Fibroblast of pulmonary artery (primary cell): Measurements from ENCODE around the gene MDGA2.
"Not testable (repeated sequence)": the region's sequence is repeated elsewhere in the genome, so short reads cannot be mapped to it uniquely, and the experiment has no call there.

Experiments used
- DNase-seq: peaks from one replicate; pipeline ENCODE4 v3.0.0-alpha.2; 2010; ENCODE audit warnings: low read depth
- H3K4me3 ChIP-seq: replicated peaks from 2 replicates; pipeline ENCODE4 v1.5.1; 2011; ENCODE audit warnings: low read depth, mild to moderate bottlenecking, control low read depth, low read length, moderate library complexity
- TF ChIP-seq, protein P1 (sequence below): IDR thresholded peaks from 2 replicates; pipeline ENCODE4 v1.5.1; 2011; ENCODE audit warnings: mild to moderate bottlenecking, control low read depth, low read length, inconsistent platforms; ENCODE audit errors: missing control alignments

The MDGA2 gene

DNA sequence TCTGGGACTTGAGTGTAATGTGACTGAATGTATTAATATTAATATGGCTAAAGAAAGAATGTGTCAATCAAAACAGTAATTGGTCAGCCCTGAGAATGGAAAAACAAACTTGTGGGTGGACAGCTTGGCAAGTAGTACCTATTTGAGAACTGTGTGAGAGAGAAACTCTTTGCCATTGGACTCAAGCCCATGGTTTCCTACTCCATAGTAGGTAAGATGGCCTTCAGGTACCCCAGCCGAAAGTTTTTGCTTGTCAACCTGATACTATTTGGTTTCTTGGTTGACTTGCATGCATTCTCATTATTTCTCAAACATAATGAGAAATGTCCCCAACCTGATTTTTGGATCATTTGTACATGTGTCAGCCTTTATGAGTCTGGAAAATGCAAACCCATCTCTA lies 391.1 kb downstream of the MDGA2 start:
- TF ChIP-seq, protein P1, sequence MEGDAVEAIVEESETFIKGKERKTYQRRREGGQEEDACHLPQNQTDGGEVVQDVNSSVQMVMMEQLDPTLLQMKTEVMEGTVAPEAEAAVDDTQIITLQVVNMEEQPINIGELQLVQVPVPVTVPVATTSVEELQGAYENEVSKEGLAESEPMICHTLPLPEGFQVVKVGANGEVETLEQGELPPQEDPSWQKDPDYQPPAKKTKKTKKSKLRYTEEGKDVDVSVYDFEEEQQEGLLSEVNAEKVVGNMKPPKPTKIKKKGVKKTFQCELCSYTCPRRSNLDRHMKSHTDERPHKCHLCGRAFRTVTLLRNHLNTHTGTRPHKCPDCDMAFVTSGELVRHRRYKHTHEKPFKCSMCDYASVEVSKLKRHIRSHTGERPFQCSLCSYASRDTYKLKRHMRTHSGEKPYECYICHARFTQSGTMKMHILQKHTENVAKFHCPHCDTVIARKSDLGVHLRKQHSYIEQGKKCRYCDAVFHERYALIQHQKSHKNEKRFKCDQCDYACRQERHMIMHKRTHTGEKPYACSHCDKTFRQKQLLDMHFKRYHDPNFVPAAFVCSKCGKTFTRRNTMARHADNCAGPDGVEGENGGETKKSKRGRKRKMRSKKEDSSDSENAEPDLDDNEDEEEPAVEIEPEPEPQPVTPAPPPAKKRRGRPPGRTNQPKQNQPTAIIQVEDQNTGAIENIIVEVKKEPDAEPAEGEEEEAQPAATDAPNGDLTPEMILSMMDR, result no peak
- no peak for DNase-seq
- no peak overlapping the region for H3K4me3 ChIP-seq

DNA sequence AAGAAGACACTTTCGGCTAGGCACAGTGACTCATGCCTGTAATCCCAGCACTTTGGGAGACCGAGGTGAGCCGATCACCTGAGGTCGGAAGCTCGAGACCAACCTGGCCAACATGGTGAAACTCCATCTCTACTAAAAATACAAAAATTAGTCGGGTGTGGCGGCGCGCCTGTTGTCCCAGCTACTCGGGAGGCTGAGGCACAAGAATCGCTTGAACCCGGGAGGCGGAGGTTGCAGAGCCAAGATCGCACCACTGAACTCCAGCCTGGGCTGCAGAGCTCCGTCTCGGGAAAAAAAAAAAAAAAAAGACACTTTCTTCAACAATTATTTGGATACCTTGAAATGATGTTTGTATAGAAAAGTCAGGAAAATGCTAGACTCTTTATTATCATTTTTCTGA lies 393.6 kb downstream of the MDGA2 start:
- H3K4me3 ChIP-seq, DNase-seq: not testable (repeated sequence)

DNA sequence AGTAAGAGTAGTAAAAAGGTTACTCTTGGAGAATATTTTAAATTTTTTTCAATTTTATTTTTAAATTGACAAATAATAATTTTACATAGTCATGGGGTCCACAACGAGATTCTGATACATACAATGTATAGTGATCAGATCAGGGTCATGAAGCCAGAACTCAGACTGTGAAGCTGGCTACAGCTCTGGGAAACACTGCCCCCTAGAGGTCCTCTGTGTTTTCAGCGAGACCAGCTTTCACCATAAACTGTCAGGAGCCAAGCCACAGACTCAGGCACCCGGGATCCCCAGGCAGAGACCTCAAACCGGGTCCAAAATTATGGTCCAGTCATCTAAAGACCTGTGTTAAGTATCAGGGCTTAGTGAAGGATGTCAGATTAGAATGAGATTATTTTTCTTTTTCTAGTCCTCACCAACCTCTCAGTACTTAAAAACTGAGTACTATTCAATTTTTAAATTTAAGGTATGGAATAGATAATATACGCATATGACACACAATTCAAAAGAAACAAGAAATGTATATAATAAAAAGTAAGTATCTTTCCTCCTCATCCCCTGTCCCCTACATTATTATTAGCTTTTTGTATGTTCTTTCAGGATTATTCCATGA lies 397.1 kb downstream of the MDGA2 start:
- DNase-seq, result peak; percentile 36
- no peak overlapping the region for H3K4me3 ChIP-seq
- TF ChIP-seq, protein P1, result peak; percentile 59

DNA sequence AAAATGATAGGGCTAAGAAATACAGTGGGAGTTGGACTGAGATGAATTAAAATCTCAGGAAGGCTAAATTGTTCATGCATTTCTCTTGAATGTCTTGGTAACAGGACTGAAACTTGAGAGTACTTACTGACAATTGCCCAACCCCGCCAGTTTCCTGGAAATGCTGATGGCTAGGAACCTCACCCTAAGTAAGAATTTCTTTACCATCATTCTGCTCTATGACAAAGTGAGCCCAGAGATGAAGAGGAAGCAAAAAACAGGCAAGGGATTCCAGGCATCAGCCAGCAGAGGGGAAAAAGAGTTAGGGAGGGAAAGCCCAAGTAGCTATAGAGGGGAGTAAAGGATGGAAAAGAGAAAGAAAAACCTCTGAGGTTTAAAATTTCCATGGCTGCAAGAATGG lies 397.7 kb downstream of the MDGA2 start:
- no peak overlapping the region for H3K4me3 ChIP-seq
- TF ChIP-seq, protein P1, result no peak
- peak; percentile 17 for DNase-seq

DNA sequence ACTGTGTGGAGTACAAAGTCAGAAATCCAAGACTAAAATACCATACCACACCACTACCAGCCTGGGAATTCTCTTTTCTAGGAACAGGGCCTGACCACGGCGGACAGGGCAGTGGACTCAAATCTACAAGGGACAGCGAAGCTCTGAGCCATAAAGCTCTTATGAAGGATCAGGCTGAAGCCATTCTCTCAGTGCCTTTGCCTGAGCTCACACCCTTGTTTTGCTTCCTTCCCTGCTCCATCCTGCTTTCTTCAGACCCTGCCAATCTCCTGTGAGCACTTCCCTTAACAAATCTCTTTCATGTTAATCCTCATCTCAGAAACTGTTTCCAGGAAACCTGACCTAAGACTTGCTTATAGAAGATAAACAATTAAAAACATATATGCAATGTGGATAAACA lies 398.5 kb downstream of the MDGA2 start:
- no peak for DNase-seq
- TF ChIP-seq, protein P1, result no peak
- H3K4me3 ChIP-seq, result no peak overlapping the region

DNA sequence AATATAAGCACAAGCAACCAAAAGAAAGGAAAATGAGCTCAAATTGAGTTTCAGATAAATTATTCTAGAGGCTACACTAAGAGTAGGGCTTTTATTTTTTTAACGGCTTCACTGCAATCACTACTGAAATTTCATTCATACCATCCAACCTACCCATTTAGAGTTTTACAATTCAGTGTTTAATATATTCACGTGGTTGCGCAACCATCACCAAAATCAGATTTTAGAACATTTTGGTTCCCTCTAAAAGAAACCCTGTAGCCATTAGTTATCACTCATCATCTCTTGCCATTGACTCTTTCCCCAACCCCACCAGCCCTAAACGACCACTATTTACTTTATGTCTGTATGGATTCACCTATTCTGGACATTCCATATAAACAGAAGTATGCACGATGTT lies 401.5 kb downstream of the MDGA2 start:
- TF ChIP-seq, protein P1, result no peak
- H3K4me3 ChIP-seq, result no peak overlapping the region
- no peak for DNase-seq

DNA sequence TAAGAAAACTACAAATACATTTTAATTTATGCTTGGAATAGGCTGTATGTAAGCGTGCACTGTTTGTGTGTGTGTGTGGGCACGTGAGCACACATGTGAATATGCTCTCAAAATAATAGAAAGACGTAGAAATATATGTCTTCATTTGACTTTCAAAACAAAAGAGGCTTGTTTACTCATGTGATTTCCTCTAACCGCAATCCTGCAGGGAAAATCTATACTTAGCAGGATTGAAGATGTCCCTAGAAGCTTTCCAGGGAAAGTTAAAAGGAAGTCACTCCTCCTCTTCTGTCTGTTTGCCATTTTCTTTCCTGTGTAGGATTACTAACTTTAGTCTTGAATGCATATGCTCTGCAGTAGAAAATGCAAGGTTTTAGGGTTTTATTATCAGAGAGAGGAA lies 404.7 kb downstream of the MDGA2 start:
- no peak overlapping the region for H3K4me3 ChIP-seq
- DNase-seq, result no peak
- TF ChIP-seq, protein P1, result no peak
